HG03175 (cell line): Measurements from ENCODE around the gene THADA.
"Not testable (repeated sequence)": the region's sequence is repeated elsewhere in the genome, so short reads cannot be mapped to it uniquely, and the experiment has no call there.

Experiments used
- ATAC-seq: cut with Tn5 transposase; IDR thresholded peaks from one replicate; pipeline ENCODE4 v1.9.1; 2021; ENCODE audit warnings: mild to moderate bottlenecking, moderate library complexity; ENCODE audit not compliant: unreplicated experiment

Gene THADA

DNA sequence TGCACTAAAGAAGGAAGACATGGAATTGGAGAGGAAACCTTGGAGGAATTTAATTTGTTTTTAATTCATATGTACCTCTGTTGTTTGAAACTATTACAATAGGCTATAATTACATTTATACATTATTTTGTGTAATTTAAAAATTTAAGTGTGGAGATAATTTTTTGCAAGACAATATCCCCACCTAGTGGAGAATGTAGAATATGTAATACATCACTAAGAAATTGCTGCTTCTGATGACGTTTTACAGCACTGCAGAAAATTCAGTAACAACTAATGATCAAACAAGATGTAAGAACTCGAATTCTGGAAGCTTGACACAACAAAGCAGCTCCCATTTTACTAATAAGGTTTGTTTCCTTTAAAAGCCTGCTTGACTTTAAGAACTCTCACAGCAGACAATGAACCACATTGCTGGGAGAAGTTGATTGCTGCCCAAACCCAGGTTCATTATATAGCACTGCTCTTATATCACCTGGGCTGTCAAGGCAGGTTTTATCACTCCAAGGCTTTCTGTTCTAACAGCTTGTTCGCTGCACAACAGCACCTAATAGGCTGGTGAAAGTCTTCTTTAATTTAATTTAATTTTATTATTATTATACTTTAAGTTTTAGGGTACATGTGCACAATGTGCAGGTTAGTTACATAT lies 53.4 kb downstream of the THADA start:
- no peak for ATAC-seq

DNA sequence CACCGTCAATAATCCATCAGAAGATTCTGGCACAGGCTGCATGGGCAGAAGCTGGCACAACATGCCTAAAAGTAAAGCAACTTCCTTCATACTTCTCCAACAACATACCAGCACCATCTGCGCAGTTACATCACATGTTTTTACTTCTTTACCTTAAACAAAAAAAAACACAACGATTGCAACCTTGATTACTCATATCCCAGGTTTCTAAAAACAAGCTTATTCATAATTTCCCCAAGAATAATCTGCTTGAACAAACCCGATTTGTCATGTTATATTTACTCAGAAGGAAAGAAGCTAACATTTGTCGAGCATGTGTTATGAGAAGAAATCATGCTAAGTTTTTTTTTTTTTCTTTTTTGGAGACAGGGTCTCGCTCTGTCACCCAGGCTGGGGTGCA lies 54.7 kb downstream of the THADA start:
- ATAC-seq, result no peak

DNA sequence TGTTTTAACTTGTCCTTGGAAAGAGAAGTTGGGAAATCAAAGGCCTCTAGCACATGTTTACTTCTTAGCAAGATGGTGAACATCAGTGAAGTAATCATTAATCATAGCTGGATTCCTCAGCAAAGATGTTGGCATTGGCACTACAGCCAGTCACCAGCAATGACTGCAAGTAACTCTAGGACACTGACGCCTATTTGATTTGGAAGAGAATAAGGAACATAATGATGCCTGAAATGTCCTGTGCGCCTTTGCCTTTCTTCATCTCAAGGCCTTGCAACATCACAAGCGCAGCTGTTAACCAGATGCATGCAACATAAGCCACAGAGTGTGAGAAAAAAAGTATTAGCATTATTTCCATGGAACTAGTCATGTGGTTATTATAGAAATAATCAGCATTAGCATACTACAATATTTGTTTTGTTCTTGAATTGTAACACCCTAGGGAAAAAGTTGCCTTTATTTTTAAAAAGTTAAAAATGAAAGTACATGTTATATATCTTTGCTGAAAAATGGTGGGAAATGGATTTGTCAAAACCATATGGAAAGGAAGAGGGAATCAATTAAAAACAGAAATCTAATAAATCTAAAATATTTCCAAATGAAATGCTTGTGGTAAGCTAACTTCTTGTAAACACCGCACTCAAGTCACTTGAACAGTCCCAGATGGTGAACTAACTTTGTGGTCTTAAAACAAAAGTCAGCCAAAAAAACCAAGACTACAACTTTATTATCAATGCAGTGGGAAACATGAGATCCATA lies 55.6 kb downstream of the THADA start:
- no peak for ATAC-seq

DNA sequence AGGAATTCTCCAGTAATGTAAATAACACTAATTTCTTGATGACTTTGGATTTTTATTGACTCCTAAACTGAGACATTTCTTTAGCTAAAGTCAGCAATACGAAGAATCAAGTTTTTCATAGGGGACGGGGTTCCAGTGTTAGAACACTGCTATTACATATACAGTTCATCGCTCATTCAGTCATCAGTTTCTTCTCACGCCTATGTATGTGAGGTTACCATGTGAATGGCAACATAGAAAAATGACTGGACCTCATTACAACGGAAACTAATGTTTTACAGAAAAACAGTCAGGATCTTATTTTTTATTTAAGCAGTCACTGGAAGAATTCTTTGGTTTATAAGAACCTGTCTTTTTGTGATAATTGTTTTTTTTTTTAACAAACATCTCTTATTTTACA lies 56.4 kb downstream of the THADA start:
- no peak for ATAC-seq

DNA sequence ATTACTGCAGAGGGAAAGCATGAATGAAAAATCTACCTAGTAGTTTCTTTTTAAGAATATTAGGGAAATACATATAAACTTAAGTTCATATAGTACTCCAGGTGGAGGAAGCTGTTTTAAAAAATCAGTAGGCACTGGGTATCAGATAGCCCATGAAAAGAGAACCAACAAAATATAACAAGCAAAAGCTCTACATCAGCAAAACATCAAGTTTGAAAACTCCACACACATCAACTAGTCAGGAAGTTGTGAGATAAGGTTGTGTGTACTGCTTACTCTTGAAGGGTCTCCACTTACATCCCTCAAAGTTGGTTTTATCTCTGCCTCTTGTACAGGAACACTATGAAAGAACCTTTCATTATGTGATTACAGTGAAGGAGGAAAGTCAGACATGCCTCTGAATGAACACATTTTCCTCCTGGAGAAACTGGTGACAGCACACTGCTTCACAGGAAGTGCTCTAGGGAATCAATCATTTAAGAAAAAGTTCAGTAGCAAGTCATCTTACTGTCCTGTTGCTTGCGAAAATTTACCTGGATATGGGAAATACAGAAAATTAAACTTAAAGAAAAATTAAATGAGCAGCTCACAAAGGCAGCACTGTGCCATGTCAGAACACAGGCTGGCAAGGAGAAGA lies 57.7 kb downstream of the THADA start:
- no peak for ATAC-seq

DNA sequence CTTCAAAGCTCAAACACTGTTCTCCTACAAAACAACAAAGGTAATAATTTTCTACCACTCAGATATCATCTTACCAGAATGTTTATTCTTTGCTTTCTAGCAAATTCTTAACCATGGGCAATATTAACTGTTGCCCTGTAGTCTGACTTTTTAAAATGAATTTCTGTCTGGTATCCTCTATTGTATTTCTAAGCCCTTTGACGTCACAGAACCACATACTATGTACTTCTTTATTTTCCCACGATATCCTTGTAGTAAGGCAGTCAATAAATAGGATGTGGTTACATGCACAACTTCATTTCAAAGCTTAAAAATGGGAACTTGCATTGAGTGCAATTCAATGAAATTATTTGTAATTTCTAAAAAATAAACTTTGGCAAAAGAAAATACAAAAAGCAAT lies 58.7 kb downstream of the THADA start:
- ATAC-seq, result no peak

DNA sequence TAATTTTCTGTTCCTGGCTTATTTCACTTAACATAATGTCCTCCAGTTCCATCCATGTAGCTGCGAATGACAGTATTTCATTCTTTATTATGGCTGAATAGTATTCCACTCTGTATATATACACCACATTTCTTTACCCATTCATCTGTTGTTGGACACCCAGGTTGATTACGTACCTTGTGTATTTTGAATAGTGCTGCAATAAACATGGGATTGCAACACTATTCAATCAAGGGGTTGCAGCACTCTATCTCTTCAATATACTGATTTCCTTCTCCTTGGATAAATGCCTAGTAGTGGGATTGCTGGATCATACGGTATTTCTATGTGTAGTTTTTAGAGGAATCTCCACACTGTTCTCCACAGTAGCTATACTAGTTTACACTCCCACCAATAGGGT lies 61.3 kb downstream of the THADA start:
- no peak for ATAC-seq

DNA sequence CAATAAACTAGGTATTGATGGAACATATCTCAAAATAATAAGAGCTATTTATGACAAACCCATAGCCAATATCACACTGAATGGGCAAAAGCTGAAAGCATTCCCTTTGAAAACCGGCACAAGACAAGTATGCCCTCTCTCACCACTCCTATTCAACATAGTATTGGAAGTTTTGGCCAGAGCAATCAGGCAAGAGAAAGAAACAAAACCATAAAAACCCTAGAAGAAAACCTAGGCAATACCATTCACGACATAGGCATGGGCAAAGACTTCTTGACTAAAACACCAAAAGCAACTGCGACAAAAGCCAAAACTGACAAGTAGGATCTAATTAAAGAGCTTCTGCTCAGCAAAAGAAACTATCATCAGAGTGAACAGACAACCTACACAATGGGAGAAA lies 63.3 kb downstream of the THADA start:
- not testable (repeated sequence) for ATAC-seq

DNA sequence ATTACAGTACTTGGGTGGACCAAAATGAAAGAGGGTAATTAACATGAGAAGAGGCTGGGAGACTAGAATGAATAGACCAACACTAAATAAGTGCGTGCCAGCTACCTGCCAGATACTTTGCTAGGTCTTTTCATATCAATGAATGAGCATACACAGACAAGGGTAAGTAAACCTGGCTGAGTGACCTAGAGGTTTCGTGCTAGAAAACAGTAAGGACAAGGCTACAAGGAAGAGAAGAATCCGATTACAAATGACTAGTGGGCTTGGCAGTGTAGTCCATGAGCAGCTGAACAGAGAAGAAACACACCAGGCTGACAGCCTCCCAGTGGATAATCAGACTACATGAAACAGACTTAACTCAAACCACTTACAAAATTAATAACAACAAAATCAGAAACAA lies 64.6 kb downstream of the THADA start:
- ATAC-seq, result no peak

DNA sequence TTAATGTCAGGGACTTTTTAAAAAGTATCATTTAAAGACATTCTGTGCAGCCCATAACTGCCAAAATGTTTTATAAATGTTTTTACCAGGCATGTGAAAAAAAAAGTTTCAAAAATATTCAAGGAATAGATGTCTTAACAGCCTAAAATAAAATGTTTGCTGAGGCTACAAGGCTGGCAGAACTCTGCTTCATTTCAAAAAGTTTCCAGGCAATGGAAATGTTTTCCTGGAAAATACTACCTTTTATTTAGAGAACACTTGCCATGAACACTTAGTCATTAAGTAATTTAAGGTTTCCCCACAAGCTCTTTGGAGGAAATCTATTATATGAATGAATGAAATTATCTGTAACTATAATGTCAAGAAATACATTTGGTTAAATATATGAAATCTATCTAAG lies 68.8 kb downstream of the THADA start:
- no peak for ATAC-seq

DNA sequence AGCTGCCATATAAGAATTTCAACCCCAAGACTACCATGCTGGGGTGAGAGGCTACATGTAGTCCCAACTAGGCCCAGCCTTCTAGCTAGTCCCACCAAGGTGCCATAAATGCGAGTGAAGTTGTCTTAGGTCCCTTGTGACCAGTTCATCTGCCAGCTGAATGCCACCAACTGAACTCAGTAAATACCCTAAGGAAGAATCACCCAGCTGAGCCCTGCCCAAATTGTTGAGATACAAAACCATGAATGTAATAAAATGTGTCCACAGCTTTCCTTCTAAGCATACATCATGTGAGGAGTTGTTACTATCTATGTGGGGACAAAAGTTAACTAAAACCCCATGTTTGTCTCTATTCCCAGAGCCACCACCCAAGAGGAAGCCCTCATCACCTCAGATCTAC lies 70.3 kb downstream of the THADA start:
- no peak for ATAC-seq

DNA sequence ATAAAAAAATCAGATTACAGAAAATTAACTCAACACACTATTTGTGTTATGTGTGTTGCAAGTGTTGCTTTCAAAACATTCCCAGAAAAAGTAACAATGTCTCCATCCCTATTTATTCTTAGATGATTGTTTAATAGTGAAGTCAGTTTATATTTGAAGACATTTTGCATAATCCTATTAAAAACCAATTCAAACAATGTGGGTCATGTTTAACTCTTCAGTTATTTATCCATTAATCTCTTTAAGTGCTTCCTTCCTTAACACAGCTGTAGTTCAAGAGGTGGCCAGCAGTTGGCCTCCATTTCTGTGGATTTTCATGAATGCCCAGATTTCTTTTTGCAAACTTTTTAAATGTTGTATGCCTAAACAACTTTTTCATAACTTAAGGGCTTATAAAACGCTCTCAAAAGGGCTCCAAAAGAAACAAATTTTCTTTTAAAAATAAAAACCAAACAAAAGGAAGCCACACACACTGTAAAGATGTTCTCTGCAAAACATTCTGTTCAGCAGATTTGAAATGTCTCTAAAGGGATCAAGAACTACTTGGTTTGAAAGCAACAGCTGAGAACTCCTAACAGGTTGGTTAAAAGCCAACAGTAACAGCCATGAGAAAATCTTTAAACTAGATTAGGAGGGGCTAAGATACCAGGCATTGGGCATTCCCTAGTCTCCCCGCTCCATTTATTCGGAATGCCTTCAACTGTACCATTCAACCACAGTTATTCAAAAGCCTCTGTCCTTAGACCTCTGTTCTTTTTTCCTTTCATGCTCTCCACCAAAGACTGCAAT lies 71.5 kb downstream of the THADA start:
- ATAC-seq, result no peak

DNA sequence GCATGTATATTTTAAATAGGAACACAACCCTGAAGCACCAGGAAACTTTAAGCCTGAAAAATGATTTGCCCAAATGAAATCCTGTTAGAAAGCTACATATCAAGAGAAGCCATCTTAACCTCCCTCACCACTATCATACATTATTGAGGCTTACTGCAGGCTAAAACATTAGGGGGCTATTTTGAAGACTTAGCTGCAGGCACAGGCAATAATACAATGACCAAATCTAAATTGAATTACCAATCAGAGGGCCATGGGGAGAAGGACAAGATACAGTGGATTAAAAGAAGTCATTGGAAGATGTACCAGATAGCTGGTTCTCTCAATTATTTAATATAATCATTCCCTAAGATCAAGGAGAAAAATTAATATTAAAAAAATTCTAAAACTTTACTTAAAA lies 73.7 kb downstream of the THADA start:
- no peak for ATAC-seq

DNA sequence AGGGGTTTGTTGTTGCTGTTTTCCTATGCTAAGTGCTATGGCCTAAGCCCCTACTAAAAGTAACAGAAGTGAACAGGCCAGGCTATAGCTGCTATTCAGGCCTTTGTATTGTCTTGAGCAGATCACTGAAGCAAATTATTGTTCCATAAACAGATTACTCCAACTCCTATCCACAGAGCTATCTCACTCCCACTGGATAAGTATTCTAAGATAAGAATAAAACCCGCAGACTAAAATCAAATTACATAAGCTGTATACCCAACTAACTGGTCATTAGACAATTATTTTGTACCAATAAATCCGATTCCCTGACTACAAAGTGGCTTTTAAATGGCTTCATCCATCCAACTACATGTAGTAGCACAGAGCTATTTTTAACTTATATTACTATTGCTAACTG lies 74.3 kb downstream of the THADA start:
- no peak for ATAC-seq

DNA sequence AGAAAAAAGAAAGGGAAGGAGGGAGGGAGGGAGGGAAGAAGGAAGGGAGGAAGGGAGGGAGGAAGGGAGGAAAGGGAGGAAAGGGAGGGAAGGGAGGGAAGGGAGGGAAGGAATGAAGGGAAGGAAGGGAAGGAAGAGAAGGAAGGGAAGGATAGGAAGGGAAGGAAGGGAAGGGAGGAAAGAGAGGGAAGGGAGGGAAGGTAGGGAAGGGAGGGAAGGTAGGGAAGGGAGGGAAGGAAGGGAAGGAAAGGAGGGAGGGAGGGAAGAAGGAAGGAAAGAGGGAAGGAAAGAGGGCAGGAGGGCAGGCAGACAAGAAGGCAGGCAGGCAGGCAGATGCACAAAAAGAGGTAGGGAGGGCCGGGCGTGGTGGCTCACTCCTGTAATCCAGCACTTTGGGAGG lies 74.9 kb downstream of the THADA start:
- no peak for ATAC-seq

DNA sequence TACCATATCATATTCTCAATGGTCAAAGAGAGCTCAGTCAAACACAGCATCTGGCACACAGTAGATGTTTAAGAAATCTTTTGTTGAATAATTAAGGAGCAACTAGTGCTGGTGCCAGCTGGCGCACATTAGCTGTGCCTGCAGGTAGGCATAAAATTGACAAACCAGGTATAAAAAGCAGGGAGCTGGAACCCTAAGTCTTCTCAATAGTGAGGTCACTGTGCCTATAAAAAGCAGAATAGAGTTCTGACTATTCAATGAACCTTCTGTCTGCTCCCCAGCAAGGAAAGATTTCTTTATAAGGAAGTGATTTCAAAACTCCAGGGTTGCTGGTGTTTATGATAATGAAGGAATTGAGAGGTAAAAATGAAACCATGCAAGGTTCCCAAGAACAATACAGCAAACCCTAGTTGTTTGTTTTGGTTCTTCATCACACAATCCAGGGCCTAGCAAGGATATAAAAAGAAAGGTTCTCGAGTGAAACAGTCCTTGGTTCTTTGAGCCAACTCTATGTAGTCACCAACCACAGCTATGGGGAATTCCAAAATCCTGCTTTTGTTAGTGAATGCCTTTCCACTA lies 76.1 kb downstream of the THADA start:
- ATAC-seq, result no peak

DNA sequence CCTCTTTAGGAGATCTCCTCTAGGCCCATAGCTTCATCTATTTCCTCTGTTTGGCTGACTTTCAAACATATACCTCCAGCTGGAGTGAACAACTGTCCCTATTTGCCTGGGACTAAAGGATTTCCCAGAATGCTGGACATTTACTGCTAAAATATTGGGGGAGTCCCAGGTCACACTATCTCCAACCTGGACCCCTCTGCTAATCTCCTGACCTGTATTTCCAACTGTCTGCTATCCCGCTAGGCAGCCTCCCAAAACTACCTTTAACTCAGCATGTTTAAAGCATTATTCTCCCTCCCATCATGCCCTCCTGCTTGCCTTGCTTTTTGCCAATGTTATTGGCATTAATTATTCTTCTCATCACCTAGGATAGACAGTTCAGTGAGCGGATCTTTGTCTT lies 77.1 kb downstream of the THADA start:
- ATAC-seq, result no peak

DNA sequence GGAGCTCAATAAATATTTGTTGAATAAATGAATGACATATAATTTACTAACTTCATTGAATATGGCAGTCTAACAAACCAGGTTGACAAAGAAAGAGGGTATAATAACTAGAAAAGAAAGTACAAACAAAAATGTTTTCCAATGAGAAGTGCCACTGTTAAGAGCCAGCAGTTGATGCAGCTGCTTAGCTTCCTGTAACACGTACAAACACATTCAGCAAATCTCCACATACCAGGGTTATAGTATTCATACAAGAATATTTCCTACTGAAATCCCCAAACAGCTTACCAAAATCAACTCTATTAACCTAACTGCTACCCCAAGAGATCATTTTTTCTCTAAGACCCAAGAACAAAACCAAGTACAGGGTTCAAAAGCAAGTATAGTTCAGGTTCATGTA lies 77.7 kb downstream of the THADA start:
- ATAC-seq, result no peak

DNA sequence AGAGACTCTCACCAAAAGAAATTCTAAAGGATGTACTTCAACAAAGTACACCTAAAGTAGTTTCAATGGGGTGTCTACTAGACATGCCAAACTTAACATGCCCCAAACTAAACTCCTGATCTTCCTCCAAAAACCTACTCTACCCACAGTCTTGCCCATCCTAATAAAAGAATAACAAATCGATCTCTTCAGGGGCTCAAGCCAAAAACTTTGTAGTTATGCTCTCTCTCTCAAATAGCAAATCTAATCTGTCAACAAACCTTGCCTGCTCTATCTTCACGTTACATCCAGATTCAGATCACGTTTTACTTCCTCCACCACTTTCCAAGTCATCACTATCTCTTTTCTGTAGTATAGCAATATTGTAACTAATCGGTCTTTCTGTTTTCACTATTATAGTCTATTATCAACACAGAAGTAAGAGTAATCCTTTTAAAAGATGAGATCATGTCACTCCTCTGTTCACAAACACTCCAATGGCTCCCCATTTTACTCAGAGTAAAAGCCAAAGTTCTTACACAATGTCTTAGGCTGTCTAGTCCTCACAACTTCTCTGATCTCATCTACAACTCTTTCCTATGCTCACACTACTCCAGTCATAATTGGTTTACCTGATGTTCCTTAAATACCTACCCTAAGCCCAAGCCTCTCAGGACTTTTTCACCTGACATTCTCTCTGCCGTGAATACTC lies 79.9 kb downstream of the THADA start:
- ATAC-seq, result no peak

DNA sequence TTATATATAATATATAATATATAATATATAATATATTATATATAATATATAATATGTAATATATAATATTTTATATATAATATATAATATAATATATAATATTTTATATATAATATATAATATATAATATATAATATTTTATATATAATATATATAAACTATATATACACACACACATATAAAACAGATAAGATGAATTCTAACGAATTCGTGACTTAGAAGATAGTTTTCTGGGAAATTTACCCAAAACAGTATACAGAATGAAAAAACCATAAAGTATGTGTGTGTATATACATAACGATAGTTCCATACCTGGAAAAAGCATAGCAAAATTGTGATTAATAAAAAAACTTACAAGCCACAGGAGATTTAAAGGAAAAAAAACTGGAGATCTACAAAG lies 80.6 kb downstream of the THADA start:
- ATAC-seq, result no peak

DNA sequence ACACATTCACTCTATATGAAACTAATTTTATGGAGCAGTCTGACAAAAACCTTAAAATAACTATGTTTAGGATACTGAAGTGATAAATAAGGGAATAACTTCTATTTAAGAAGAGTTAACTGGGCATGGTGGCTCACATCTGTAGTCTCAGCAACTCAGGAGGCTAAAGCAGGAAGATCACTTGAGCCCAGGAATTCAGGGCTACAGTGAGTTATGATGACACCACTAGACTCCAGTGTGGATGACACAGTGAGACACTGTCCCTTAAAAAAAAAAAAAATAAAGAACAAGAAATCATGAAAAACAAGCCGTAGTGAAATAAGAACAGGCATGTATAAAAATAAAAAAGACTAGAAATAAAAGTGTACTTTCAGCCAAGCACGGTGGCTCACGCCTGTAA lies 82.0 kb downstream of the THADA start:
- no peak for ATAC-seq
